Brain microvascular endothelial cell (primary cell): Measurements from ENCODE around the gene PLA2G5.
"Not testable (repeated sequence)": the region's sequence is repeated elsewhere in the genome, so short reads cannot be mapped to it uniquely, and the experiment has no call there.

ENCODE experiments used
- DNase-seq: peaks from one replicate; pipeline ENCODE4 v3.0.0-alpha.2; 2020
- H3K27ac ChIP-seq: fragments of 250-450 bp; sonication (Bioruptor Pico); 2 replicates; pipeline ENCODE4 v1.5.1; 2020; ENCODE audit warnings: mild to moderate bottlenecking, moderate library complexity
- H3K27me3 ChIP-seq: fragments of 250-450 bp; sonication (Bioruptor Pico); replicated peaks from 2 replicates; pipeline ENCODE4 v1.5.1; 2020; ENCODE audit warnings: mild to moderate bottlenecking
- H3K36me3 ChIP-seq: fragments of 250-450 bp; sonication (Bioruptor Pico); replicated peaks from 2 replicates; pipeline ENCODE4 v1.5.1; 2020; ENCODE audit warnings: mild to moderate bottlenecking
- H3K4me3 ChIP-seq: 2 replicates; pipeline ENCODE4 v1.5.1; 2011; ENCODE audit warnings: low read depth, mild to moderate bottlenecking, control low read depth, low read length, moderate library complexity
- CTCF ChIP-seq: IDR thresholded peaks from 2 replicates; pipeline ENCODE4 v1.5.1; 2011; ENCODE audit warnings: low read depth, mild to moderate bottlenecking, moderate library complexity, low read length, control low read depth, inconsistent platforms; ENCODE audit errors: missing control alignments
- in situ Hi-C: cut with HindIII; loops from 2 replicates; pipeline ENCODE4 v1.10.0; 2017; ENCODE audit warnings: low sequenced_read_pairs, low pct_ligation_motif_present

PLA2G5 gene

GRCh38 chr1:20048563-20048962, 21.4 kb upstream of the PLA2G5 start:
- no peak for TF ChIP-seq CTCF
- H3K4me3 ChIP-seq: no peak overlapping the region
- DNase-seq: no peak
- H3K27ac ChIP-seq: no peak overlapping the region
- H3K36me3 ChIP-seq: no peaks in the 10 kb centered on the region
- no peaks in the 10 kb centered on the region for H3K27me3 ChIP-seq
- in situ Hi-C loops: no loop called here

DNA sequence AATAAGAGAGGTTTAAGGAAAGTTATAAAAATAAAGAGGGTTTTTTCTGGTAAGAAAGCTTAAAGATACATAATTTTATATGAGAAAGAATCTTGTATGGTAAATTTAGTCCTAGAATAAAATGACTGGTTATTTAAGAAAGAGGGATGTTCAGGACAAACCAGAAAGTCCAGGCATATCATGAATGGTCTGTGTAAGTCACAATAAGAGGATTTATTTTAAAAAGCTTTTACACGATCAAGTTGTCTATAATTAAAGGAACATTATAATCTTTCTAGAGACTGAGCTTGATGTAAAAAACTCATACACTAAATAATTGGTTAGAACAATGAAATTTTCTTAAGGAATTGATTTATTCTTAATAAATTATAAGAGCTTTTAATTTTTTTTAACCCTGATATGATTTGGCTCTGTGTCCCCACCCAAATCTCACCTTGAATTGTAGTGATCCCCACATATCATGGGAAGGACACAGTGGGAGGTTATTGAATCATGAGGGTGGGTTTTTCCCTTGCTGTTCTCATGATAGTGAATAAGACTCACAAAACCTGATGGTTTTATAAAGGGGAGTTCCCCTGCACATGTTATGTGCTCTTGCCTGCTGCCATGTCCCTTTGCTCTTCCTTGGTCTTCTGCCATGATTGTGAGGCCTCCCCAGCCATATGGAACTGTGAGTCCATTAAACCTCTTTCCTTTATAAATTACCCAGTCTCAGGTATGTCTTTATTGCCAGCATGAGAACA, 20.8 kb upstream of the PLA2G5 start:
- H3K27ac ChIP-seq, H3K27me3 ChIP-seq, in situ Hi-C loops, H3K36me3 ChIP-seq, DNase-seq, H3K4me3 ChIP-seq: not testable (repeated sequence)

DNA sequence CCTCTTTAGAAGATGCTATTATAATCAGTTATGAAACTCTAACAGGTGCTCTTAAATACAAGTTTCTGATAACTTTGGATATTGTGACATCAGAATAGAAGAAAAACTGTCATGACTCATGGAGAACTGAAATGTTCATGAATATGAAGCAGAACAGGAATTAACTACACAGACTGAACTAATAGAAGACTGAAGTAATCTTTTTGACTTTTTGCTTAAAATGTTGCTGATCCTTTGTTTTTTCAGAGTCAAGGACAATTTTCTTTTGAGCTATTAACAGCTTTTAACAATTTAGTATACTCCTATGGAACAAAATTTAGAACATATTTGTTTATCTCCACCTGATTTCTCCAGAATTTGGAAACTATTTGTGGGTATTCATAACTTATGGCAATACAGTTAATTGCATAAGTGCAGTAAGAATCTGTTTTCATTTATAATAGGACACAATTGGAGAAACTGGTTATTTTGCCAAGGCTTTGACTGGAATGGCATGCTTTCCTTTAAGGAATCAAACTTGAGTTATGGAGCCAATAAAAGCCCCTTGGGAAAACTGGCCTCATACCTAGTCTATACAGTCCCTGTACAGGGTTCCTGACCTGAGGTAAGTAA, 18.7 kb upstream of the PLA2G5 start:
- in situ Hi-C loops: no loop called here

DNA sequence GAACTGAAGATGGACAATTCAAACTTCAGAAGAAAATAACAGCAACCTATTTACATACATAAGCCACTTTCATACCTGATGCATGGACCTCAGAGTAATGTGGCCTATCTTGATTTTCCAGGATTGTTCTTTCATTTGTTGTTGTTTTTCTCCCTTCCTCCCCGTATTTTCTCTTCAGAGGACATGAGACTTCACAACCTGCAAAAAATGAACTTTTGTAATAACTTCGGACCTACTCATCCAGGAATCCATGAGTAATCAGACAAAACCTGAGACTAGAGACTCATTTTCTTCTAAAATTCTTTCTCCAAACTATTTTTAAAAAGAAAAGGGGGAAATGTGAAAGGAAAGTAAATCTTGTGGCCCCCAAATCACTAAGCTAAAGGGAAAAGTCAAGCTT, 17.6 kb upstream of the PLA2G5 start:
- no peak for TF ChIP-seq CTCF
- H3K4me3 ChIP-seq: no peak overlapping the region
- no peaks in the 10 kb centered on the region for H3K27me3 ChIP-seq
- no peak for DNase-seq
- no peaks in the 10 kb centered on the region for H3K36me3 ChIP-seq
- H3K27ac ChIP-seq: no peak overlapping the region
- in situ Hi-C loops: no loop called here

More for the DNA sequence above, 18.7 kb upstream of the PLA2G5 start:
- Histone ChIP-seq H3K27me3 (no peaks in the 10 kb centered on the region), H3K36me3 (no peaks in the 10 kb centered on the region), H3K4me3 (no peak overlapping the region), H3K27ac (no peak overlapping the region)
- no peak for DNase-seq
- no peak for TF ChIP-seq CTCF

GRCh38 chr1:20057886-20058420, 12.0 kb upstream of the PLA2G5 start:
- Histone ChIP-seq H3K4me3 (no peak overlapping the region), H3K27me3 (no peaks in the 10 kb centered on the region), H3K27ac (no peak overlapping the region), H3K36me3 (no peaks in the 10 kb centered on the region)
- no peak for TF ChIP-seq CTCF
- DNase-seq: no peak
- in situ Hi-C loops: no loop called here

- Histone ChIP-seq H3K27ac (no peak overlapping the region), H3K4me3 (no peak overlapping the region), H3K27me3 (no peaks in the 10 kb centered on the region), H3K36me3 (no peaks in the 10 kb centered on the region)
- in situ Hi-C loops: no loop called here
- no peak for TF ChIP-seq CTCF
- DNase-seq: peak; percentile 43
Observed at GRCh38 chr1:20058531-20058930, 11.5 kb upstream of the PLA2G5 start.
